ENCODE results near the gene RCN2. TPM values are rescaled to one million over a fixed set of nuclear protein-coding genes. Genes with fewer than 3 reads are reported as not detected.

RCN2 gene
- total RNA-seq, 1 donor from 2014 or later: 39.4 TPM

DNA sequence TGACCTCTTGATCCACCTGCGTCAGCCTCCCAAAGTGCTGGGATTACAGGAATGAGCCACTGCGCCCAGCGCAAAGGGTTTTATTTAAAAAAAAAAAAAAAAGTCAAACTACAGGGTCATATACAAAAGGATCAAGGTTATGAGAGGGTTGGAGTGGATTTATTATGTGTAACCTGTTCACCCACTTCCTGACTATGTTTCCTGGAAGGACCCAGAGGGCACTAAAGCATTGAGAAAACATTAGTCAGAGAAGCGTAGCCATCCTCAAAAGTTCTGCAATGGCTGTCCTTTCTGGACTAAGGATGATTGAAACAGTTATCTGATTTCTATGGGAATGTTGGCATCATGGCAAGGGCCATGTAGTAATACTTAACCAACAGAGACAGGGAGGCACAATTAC, 19.1 kb upstream of the RCN2 start:
- Histone ChIP-seq H3K27ac (no peak overlapping the region), H3K27me3 (no peaks in the 10 kb centered on the region), H3K4me3 (no peak overlapping the region), H3K4me1 (no peaks in the 10 kb centered on the region), H3K9me3 (no peaks in the 10 kb centered on the region), H3K36me3 (no peaks in the 10 kb centered on the region)
- DNase-seq: no peak
- TF ChIP-seq, protein P1, sequence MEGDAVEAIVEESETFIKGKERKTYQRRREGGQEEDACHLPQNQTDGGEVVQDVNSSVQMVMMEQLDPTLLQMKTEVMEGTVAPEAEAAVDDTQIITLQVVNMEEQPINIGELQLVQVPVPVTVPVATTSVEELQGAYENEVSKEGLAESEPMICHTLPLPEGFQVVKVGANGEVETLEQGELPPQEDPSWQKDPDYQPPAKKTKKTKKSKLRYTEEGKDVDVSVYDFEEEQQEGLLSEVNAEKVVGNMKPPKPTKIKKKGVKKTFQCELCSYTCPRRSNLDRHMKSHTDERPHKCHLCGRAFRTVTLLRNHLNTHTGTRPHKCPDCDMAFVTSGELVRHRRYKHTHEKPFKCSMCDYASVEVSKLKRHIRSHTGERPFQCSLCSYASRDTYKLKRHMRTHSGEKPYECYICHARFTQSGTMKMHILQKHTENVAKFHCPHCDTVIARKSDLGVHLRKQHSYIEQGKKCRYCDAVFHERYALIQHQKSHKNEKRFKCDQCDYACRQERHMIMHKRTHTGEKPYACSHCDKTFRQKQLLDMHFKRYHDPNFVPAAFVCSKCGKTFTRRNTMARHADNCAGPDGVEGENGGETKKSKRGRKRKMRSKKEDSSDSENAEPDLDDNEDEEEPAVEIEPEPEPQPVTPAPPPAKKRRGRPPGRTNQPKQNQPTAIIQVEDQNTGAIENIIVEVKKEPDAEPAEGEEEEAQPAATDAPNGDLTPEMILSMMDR (IDR thresholded peaks at IDR 0.05): no peak
- peak; percentile 71 for ATAC-seq
- intact Hi-C loops (cut with DNase I): no loop called here

DNA sequence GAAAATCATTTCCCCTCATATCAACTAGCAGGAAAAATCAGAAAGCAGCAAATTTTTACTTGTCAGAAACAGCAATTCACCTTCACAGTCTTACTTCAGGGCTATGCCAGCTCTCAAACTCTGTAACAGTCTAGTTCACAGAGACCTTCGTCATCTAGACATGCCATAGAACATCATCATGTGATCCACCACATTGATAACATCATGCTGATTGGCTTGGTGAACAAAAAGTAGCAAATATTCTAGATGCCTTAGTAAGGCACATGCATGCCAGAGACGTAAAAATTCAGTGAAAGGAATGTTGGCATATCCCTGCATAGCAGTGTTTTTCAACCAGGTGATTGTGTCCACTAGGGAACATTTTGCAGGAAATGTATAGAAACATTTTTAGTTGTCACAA, 17.8 kb upstream of the RCN2 start:
- ATAC-seq (no peak), DNase-seq (no peak)
- Histone ChIP-seq H3K9me3 (no peaks in the 10 kb centered on the region), H3K4me1 (no peaks in the 10 kb centered on the region), H3K36me3 (no peaks in the 10 kb centered on the region), H3K27me3 (no peaks in the 10 kb centered on the region), H3K4me3 (no peak overlapping the region), H3K27ac (no peak overlapping the region)
- TF ChIP-seq, protein P1 (IDR thresholded peaks at IDR 0.05): no peak
- intact Hi-C loops (cut with DNase I): no loop called here

DNA sequence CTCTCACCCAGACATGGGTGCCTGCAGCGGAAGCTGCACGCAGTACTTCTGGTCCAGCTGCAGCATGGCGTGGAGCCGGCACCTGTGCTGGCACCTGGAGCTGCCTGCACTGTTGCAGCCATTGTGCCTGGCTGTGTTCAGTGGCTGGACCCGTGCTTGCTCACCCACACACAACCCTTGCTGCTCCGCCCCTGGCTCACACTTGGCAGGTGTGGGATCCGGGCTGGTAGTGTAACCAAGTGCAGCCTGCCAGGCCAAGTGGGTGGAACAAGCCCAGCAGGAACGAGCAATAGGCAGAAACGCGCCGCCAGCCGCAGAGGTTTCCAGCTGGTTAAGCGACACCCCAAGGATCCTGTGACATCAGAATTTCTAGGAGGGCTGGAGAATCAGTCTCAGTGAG, 15.2 kb upstream of the RCN2 start:
- Histone ChIP-seq H3K36me3 (no peaks in the 10 kb centered on the region), H3K4me3 (no peak overlapping the region), H3K27ac (no peak overlapping the region), H3K9me3 (no peaks in the 10 kb centered on the region), H3K27me3 (no peaks in the 10 kb centered on the region), H3K4me1 (no peaks in the 10 kb centered on the region)
- intact Hi-C loops (cut with DNase I): no loop called here
- no peak for DNase-seq
- TF ChIP-seq, protein P1 (IDR thresholded peaks at IDR 0.05): no peak
- no peak for ATAC-seq

DNA sequence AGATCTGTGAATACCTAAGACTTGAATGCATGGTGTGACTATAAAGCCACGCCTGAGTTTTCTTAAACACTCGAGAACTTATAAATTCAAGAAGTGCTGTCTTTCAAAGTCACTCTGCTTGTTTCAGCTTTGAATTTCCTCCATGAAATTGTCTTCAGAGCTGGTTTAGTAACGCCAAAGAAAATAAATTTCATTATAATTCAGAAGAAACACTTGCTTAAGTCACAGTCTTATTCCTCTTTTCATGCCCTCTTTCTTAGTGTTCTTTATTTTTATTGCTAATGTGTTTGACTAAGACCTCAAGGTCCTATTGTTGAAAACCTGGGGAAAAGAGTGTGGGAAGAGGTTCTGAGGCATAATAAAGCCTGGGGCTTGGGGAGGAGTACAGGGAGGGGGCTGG, 3.3 kb upstream of the RCN2 start:
- H3K27me3 ChIP-seq: no peaks in the 10 kb centered on the region
- H3K4me1 ChIP-seq: peaks cover 6% of the 10 kb centered on the region
- no peak for ATAC-seq
- intact Hi-C loops (cut with DNase I): no loop called here
- DNase-seq: no peak
- H3K4me3 ChIP-seq: no peak overlapping the region
- H3K36me3 ChIP-seq: no peaks in the 10 kb centered on the region
- H3K9me3 ChIP-seq: no peaks in the 10 kb centered on the region
- no peak overlapping the region for H3K27ac ChIP-seq
- TF ChIP-seq, protein P1 (IDR thresholded peaks at IDR 0.05): no peak

DNA sequence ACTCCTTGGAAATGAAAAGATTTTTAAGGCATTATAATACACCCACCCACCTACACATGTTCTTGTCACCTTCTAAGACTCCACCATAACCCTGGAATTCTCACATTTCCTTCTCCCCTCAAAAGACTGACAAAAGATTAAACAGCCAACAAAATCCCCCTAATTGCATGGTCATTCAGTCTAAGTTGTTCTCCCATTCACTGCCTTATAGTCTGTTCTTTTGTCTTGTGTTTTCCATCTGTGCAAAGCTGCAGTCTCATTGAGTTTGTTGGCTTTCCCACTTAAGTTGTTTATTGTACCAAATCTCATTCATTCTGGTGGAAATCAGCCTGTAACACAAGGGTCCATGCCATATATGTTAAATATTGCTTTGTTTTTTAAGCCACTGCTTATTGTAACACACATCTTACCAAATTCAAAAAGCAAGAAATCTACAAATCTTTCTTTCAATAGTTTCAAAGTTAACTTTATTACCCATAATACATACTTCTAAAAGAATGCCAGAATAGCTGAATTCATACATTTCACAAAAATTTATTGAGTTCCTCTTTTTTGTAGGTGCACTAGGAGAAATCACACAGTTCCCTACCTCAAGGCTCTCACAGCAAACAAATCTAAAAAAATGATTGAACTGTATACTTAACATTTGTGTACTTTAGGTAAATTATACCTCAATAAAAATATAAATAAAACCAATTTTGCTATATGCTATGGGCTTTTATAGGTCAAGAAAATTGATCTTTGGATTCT, 2.4 kb upstream of the RCN2 start:
- ATAC-seq: no peak
- intact Hi-C loops (cut with DNase I): no loop called here
- DNase-seq: no peak
- Histone ChIP-seq H3K27ac (no peak overlapping the region), H3K4me1 (peaks cover 6% of the 10 kb centered on the region), H3K36me3 (peaks cover under 1% of the 10 kb centered on the region), H3K9me3 (no peaks in the 10 kb centered on the region), H3K27me3 (no peaks in the 10 kb centered on the region), H3K4me3 (no peak overlapping the region)
- TF ChIP-seq, protein P1 (IDR thresholded peaks at IDR 0.05): no peak
